ENCODE data around the gene FANCE. TPM values are rescaled to one million over a fixed set of nuclear protein-coding genes. Genes with fewer than 3 reads are reported as not detected.

Gene FANCE
- total RNA-seq, 2 experiments from 2014 or later, result 11.7 to 13.0 TPM

- Mint-ChIP-seq H3K36me3 (ENCODE audit: low read depth) (no peaks in the 10 kb centered on the region), H3K27me3 (no peaks in the 10 kb centered on the region), H3K27ac (no peak overlapping the region), H3K4me1 (peaks cover 9% of the 10 kb centered on the region), H3K4me3 (no peak overlapping the region), H3K9me3 (no peaks in the 10 kb centered on the region)
- no peak for DNase-seq
- ChIA-PET CTCF (interaction anchor here (1.0 kb wide), 1 partner anchor 12 kb away, joined by 4 read pairs; no protein-coding TSS in a partner anchor), POLR2A (no interaction called here)
Measured at GRCh38 chr6:35483490-35483889, 31.4 kb downstream of the FANCE start.

- no peak overlapping the region for H3K4me3 Mint-ChIP-seq
- H3K27ac Mint-ChIP-seq, result no peak overlapping the region
- no peaks in the 10 kb centered on the region for H3K9me3 Mint-ChIP-seq
- no peaks in the 10 kb centered on the region for H3K27me3 Mint-ChIP-seq
- H3K4me1 Mint-ChIP-seq, result peaks cover 9% of the 10 kb centered on the region
- ChIA-PET POLR2A (no interaction called here), CTCF (interaction anchor here (1.0 kb wide), 1 partner anchor 39 kb away, joined by 3 read pairs; no protein-coding TSS in a partner anchor)
- H3K36me3 Mint-ChIP-seq (ENCODE audit: low read depth), result no peaks in the 10 kb centered on the region
- DNase-seq, result no peak
Measured at GRCh38 chr6:35483893-35484645, 31.9 kb downstream of the FANCE start.

GRCh38 chr6:35484921-35485392 lies 32.8 kb downstream of the FANCE start:
- Mint-ChIP-seq H3K4me3 (no peak overlapping the region), H3K27ac (no peak overlapping the region), H3K27me3 (no peaks in the 10 kb centered on the region), H3K4me1 (peaks cover 9% of the 10 kb centered on the region), H3K36me3 (ENCODE audit: low read depth) (no peaks in the 10 kb centered on the region), H3K9me3 (no peaks in the 10 kb centered on the region)
- DNase-seq, result no peak
- ChIA-PET POLR2A (no interaction called here), CTCF (interaction anchor here (1.0 kb wide), 1 partner anchor 38 kb away, joined by 3 read pairs; no protein-coding TSS in a partner anchor)

GRCh38 chr6:35485402-35485877 lies 33.3 kb downstream of the FANCE start:
- CTCF ChIA-PET, result no interaction called here
- H3K36me3 Mint-ChIP-seq (ENCODE audit: low read depth), result no peaks in the 10 kb centered on the region

GRCh38 chr6:35486005-35486925 lies 34.1 kb downstream of the FANCE start:
- DNase-seq, result no peak
- Mint-ChIP-seq H3K4me1 (peaks cover 14% of the 10 kb centered on the region), H3K27me3 (no peaks in the 10 kb centered on the region), H3K27ac (no peak overlapping the region), H3K4me3 (no peak overlapping the region), H3K9me3 (no peaks in the 10 kb centered on the region), H3K36me3 (ENCODE audit: low read depth) (no peaks in the 10 kb centered on the region)
- CTCF ChIA-PET, result interaction anchor here (1.4 to 2.0 kb wide), 2 partner anchors 11 to 18 kb away, joined by 4 to 6 read pairs; partner anchors contain the start of genes RPL10A and TEAD3
- POLR2A ChIA-PET, result no interaction called here

More at GRCh38 chr6:35485402-35485877, 33.3 kb downstream of the FANCE start:
- POLR2A ChIA-PET, result no interaction called here
- Mint-ChIP-seq H3K27ac (no peak overlapping the region), H3K27me3 (no peaks in the 10 kb centered on the region), H3K4me3 (no peak overlapping the region), H3K4me1 (peaks cover 9% of the 10 kb centered on the region), H3K9me3 (no peaks in the 10 kb centered on the region)
- no peak for DNase-seq

GRCh38 chr6:35487658-35488516 lies 35.7 kb downstream of the FANCE start:
- no peaks in the 10 kb centered on the region for H3K36me3 Mint-ChIP-seq (ENCODE audit: low read depth)
- ChIA-PET POLR2A (no interaction called here), CTCF (interaction anchor here (0.7 to 2.0 kb wide), 4 partner anchors 9 to 115 kb away, joined by 3 to 6 read pairs (median 4); partner anchors contain the start of genes RPL10A and TEAD3)
- H3K27ac Mint-ChIP-seq, result no peak overlapping the region
- peaks cover 3% of the 10 kb centered on the region for H3K27me3 Mint-ChIP-seq
- no peak overlapping the region for H3K4me3 Mint-ChIP-seq
- DNase-seq, result no peak
- H3K4me1 Mint-ChIP-seq, result peaks cover 14% of the 10 kb centered on the region
- H3K9me3 Mint-ChIP-seq, result no peaks in the 10 kb centered on the region

GRCh38 chr6:35488517-35488862 lies 36.4 kb downstream of the FANCE start:
- ChIA-PET POLR2A (no interaction called here), CTCF (interaction anchor here (0.7 to 1.2 kb wide), 2 partner anchors 20 to 114 kb away, joined by 3 read pairs; partner anchors contain the start of gene RPL10A)
- DNase-seq, result no peak
- no peaks in the 10 kb centered on the region for H3K9me3 Mint-ChIP-seq
- peaks cover 14% of the 10 kb centered on the region for H3K4me1 Mint-ChIP-seq
- H3K36me3 Mint-ChIP-seq (ENCODE audit: low read depth), result no peaks in the 10 kb centered on the region
- H3K4me3 Mint-ChIP-seq, result no peak overlapping the region
- H3K27me3 Mint-ChIP-seq, result peaks cover 3% of the 10 kb centered on the region
- H3K27ac Mint-ChIP-seq, result no peak overlapping the region

GRCh38 chr6:35489066-35489465 lies 36.9 kb downstream of the FANCE start:
- Mint-ChIP-seq H3K36me3 (ENCODE audit: low read depth) (no peaks in the 10 kb centered on the region), H3K27me3 (peaks cover 5% of the 10 kb centered on the region), H3K4me3 (no peak overlapping the region), H3K4me1 (peaks cover 16% of the 10 kb centered on the region), H3K9me3 (no peaks in the 10 kb centered on the region), H3K27ac (no peak overlapping the region)
- POLR2A ChIA-PET, result no interaction called here
- CTCF ChIA-PET, result interaction anchor here (0.9 to 1.3 kb wide), 3 partner anchors 9 to 114 kb away, joined by 3 read pairs; no protein-coding TSS in a partner anchor
- DNase-seq, result no peak

GRCh38 chr6:35489995-35490791 lies 38.1 kb downstream of the FANCE start:
- no peak overlapping the region for H3K4me3 Mint-ChIP-seq
- peaks cover 21% of the 10 kb centered on the region for H3K4me1 Mint-ChIP-seq
- ChIA-PET POLR2A (no interaction called here), CTCF (interaction anchor here (0.9 to 1.3 kb wide), 2 partner anchors 8 to 27 kb away, joined by 3 read pairs; no protein-coding TSS in a partner anchor)
- no peaks in the 10 kb centered on the region for H3K36me3 Mint-ChIP-seq (ENCODE audit: low read depth)
- peaks cover 8% of the 10 kb centered on the region for H3K27me3 Mint-ChIP-seq
- no peaks in the 10 kb centered on the region for H3K9me3 Mint-ChIP-seq
- DNase-seq, result no peak
- peak overlapping the region; percentile 28 for H3K27ac Mint-ChIP-seq

- H3K9me3 Mint-ChIP-seq, result no peaks in the 10 kb centered on the region
- peaks cover 26% of the 10 kb centered on the region for H3K4me1 Mint-ChIP-seq
- H3K27ac Mint-ChIP-seq, result no peak overlapping the region
- H3K27me3 Mint-ChIP-seq, result peaks cover 13% of the 10 kb centered on the region
- no peak overlapping the region for H3K4me3 Mint-ChIP-seq
- DNase-seq, result no peak
- POLR2A ChIA-PET, result no interaction called here
- CTCF ChIA-PET, result interaction anchor here (1.2 kb wide), 1 partner anchor 9 kb away, joined by 3 read pairs; no protein-coding TSS in a partner anchor
- H3K36me3 Mint-ChIP-seq (ENCODE audit: low read depth), result no peaks in the 10 kb centered on the region
Measured at GRCh38 chr6:35490821-35491557, 38.9 kb downstream of the FANCE start.
